HG03025 (cell line): ENCODE results near the gene NBL1.

Experiments
- ATAC-seq: cut with Tn5 transposase; IDR thresholded peaks from one replicate; pipeline ENCODE4 v1.9.1; 2021; ENCODE audit warnings: mild to moderate bottlenecking, moderate library complexity; ENCODE audit not compliant: unreplicated experiment, low FRiP score

NBL1 gene, protein sequence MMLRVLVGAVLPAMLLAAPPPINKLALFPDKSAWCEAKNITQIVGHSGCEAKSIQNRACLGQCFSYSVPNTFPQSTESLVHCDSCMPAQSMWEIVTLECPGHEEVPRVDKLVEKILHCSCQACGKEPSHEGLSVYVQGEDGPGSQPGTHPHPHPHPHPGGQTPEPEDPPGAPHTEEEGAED

DNA sequence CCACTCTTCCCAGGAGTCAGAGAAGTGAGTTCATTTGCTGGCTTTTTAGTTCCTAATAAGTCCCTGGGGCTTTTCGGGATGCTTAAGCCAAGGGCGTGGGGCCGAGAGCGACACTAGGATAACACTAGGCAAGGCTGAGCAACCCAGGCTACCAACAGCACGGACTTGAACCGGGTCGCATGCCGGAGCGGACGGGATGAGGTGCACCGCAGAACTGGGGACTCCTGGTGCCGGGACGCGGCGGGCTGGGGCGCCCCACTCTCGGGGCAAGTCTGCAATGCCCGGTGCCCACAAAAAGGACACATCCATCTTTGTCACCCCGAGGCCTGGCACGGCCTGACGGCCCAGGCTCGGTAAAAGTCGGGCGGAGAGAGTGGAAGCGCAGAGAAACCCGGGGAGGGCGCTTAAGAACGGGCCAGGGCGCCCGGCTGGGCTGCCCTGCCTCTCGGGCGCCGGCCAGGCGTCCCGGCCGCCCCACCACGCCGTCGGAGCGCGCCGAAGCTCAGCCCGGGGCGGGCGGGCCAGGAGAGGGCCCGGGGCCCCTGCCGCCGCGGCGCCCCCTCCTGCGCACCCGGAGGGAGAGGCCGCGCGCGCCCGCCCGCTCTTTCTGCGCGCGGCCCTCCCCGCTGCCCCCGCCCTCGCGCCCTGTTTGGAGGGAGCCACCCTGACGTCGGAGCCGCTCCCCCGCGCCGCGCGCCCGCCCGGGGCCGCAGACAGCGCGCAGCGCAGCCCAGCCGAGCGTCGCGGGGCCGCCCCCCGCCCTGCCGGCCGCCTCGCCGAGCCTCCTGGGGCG lies at the start of gene NBL1:
NBL1 (plus strand) TSS at position 710 of the 793 bp plus-strand sequence. CDS start 10,720 bp downstream, outside the sequence.
- no peak for ATAC-seq

DNA sequence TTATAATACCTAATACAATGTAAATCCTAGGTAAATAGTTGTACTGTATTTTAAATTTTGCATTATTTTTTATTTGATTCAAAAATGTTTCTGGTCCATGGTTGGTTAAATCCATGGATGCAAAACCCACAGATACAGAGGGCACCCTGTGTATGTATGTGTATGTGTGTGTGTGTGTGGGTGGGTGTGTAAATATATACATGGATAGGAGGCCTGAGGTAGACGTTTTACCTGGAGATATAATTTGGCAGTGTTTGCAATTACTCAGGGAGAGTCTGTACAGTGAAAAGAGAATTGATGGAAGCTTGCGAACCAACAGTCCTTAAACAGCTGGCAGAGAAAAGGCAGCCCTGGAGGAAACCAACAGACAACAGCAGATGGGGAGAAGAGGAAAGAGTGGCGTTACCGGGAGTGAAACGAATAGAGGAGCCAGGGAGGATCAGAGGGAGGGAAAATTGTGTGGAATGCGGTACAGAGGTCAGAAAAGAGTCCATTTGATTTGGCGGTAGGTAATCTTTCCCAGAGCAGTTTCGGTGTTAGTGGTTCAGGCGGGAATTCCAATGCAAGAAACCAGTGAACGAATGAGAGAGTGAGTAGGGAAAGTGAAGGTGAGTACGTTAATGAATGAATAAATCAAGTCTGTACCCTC lies 47.9 kb upstream of the NBL1 start:
- no peak for ATAC-seq

DNA sequence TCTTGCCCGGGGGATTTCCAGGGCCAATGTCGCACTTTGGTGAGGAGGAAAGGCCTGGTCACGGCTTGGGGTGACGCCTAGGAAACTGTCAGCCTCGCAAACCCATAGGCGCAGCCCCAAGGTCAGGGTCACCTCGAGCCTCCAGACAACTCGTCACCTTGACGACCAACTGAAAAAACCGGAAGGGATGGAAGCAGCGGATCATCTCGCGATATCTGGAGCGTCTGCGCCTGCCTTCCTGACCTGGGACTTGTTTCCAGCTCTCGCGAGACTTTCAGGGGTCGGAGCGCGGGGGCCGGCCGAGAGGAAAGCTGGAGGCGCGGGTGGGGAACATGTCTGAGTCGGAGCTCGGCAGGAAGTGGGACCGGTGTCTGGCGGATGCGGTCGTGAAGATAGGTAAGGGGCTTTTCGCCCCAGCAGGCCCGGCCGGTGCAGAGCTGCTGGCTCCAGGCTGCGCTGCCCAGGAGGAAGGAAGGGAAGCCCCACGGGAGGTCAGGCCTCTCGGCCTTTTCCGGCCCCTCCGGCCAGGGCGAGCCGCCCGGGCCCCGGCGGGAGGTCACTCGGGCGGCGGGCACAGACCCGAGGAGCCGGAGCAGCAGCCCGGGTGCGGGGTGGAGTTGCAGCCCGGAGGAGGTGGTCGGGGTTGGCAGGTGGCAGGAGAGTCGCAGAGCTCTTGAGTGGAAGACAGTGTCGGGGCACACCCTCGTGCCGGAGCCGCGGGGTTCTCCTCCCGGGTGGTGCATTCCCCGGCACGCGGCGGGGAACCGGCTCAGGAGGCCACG lies 47.2 kb upstream of the NBL1 start:
- peak; percentile 65 for ATAC-seq

DNA sequence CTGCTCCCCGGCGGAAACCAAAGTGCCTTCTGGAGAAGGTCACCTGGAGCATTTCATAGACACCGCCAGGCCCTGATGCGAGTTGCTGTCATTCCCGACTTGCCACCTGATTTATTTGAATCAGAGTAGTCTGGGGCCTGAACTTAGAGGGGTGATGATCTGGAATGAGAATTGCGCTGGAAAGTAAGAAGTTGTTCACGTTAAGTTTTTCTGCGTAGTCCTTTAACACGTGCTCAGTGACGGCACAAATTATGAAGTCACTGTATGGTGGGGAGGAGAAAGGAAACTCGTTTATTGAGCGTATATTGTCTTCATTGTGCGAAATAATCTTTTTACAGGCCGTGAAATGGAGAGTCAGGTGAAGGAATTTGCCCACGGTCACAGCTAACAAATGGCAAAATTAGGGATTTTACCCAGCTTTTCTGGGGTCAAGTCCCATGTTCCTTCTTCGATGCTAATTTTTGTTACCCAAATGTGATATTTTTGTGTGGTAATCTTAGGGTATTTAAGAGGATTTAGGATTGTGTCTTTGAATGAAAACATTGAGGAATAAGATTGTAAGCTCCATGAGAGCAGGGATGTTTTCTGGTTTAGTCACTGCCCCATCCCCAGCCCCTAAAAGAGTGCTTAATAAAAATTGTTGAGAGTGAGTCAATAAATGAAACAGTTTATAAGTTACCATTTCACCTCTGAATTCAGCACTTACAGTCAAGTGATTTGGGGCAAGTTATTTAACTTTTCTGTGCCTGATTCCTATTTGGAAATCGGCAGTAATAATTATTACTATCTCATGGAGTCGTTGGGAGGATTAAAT lies 46.4 kb upstream of the NBL1 start:
- no peak for ATAC-seq

DNA sequence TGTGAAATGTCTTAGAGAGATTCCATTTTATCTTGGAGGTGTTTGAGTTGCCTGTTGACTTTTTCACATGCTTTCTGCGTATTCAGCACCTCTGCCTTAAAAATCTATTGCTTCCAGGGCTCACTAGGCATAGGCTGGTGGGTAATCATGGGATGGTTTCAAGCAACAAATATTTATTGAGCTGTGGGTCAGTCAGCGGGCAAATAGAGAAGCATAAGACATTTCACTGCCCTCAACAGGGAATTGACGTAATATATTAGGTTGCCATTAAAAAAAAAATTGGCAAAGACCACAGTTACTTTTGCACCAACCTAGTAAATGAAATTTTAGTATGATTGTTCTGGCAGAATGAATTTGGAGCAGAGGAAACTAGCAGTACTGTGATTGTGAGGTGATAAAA lies 44.3 kb upstream of the NBL1 start:
- no peak for ATAC-seq

DNA sequence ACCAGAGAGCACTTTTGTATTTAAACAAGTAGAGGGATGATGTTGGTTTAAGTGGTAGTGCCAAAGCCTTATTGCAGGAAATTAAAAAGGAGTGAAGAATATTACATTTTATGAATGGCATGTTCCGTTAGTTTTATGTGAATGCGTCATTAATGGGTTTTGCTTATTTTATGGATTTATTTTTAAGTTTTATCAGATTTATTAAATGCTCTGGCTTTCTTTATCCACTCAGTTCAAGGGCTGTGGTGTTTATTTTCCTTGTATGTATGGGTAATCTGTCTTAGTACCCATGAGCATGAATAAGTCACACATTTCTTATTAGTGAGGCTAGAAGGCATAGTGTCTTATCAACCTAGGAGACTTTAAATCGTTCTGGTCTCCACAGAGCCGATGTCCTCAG lies 41.6 kb upstream of the NBL1 start:
- no peak for ATAC-seq

DNA sequence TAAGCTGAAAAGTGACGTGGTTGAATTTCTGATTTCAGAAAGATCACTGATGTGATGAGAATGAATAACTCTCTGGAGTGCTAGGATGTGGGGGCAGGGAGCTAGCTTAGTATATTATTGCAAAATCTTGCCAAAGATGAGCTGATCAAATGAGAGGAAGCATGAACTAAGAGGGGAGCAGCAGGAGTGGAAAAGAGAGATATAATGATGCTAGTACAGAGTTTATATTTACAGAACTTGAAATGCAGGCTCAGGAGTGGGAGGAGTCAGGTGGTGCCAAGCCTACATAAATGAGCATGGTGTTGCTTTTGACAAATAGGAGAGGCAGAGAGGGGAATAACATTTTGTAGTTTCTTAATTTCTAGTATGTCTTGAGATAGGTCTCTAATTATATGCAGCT lies 38.1 kb upstream of the NBL1 start:
- no peak for ATAC-seq

DNA sequence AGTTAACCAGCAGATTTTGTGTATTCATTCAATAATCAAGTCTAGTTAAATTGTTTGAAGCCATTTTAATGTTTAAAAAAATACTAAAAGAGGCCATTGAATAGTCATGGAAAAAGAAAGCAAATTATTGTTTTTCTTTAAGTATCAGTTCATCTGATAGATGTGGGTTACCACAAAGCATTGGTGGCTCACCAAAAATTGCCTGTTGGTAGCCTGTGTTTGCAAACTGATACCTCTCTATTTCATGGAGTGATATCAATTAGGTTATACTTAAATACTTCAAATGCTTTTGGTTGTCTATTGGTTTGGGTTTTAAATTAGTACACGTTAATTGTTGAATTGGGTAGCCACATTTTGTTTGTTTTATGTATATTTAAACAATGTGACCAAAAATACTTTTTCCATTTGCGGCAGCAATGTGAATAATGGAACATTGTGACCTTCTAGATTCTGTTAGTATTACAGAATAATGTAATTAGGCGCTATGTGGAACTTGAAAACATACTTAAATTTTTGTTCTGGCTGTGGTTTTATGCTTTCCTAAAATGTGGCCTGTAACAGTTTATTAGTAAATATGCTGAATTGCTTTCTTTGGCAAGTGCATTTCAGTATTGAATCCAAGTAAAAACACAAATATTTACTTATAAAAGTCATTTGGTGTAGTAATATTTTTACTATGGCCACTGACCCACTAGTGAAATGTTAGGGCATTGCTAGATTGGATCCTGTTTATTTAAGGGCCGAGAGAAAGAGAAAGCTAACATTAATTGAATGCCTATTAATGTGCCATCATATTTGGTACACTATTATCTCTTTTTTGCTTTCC lies 37.1 kb upstream of the NBL1 start:
- ATAC-seq: no peak

DNA sequence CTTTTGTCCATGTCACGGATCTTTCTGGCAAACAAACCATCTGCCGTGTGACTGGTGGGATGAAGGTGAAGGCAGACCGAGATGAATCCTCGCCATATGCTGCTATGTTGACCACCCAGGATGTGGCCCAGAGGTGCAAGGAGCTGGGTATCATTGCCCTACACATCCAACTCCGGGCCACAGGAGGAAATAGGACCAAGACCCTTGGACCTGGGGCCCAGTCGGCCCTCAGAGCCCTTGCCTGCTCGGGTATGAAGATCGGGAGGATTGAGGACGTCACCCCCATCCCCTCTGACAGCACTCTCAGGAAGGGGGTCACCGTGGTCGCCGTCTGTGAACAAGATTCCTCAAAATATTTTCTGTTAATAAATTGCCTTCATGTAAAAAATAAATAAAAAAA lies 35.9 kb upstream of the NBL1 start:
- no peak for ATAC-seq

DNA sequence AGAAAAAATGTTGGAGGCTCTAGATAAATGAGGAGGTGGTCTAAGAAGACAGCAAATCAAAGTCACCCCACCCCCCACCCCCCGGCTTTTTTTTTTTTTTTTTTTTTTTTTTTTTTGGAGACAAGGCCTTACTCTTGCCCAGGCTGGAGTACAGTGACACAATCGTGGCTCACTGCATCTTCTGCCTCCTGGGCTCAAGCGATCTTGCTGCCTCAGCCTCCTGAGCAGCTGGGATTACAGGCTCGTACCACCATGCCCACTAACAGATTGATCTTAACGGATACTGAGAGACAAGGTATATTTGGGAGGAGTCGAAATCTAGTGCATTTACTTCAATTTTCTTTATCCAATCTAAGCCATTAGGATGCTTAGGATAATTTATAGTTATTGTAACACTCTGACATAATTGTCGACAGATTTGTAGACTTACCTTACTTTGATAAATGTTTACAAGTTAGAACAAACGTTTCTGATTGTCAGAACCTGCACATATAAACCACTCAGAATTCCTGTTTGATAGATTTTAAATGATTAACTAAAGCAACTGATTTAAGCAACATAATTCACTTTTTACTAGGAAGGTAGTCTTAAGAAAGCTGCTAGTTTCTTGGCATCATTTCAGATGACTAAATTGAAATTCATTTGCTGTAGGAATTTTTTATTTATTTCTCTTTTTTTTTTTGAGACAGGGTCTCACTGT lies 33.7 kb upstream of the NBL1 start:
- no peak for ATAC-seq

DNA sequence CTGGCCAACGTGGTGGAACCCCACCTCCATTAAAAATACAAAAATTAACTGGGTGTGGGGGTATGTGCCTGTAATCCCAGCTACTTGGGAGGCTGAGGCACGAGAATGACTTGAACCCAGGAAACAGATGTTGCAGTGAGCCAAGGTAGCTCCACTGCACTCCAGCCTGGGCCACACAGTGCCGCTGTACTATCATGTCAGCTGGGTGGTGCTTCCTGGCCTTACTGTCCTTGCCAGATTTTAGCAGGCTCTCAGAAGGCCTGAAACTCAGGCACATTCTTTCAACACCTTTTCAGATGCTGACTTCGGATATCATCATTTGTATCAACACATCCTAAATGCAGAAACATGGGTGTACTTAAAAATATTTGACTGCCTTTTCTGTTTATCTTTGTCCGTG lies 31.6 kb upstream of the NBL1 start:
- no peak for ATAC-seq

DNA sequence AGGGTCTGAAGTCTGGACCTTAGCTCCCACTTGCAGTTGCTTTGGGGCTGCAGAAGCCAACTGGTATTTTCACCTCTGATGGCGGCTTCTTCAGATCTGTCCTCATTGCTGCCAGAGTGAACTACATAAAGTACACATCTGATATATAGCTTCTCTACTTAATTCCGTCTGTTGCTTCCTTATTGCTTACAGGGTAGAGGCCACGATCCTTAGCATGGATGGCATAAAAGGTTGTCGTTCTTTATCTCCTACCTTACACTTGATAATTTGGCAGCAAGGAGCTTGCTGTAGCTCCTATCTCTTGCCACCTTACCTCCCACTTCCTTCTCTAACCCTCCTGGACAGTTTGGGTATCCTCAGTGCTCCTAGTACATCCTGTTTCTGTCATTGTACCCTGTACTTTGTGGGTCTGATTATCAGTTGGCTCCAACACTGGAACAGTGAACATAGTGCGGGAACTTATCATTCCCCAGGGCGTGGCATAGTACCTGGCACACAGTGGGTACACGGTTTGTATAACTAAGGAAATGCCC lies 30.9 kb upstream of the NBL1 start:
- ATAC-seq: no peak

DNA sequence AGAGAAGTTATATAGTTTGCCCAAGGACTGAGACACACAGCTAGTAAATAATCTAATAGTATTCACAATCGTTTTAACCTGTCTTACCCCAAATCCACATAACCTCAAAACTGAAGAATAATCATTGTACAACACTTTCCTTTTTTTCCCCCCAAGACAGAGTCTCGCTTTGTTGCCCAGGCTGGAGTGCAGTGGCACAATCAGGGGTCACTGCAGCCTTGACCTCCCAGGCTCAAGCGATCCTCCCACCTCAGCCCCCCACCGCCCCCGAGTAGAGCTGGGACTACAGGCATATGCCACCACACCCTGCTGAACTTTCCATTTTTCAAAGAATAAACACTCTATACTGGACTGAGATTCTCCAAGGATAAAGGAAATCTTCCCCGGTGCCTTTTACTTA lies 28.7 kb upstream of the NBL1 start:
- no peak for ATAC-seq

DNA sequence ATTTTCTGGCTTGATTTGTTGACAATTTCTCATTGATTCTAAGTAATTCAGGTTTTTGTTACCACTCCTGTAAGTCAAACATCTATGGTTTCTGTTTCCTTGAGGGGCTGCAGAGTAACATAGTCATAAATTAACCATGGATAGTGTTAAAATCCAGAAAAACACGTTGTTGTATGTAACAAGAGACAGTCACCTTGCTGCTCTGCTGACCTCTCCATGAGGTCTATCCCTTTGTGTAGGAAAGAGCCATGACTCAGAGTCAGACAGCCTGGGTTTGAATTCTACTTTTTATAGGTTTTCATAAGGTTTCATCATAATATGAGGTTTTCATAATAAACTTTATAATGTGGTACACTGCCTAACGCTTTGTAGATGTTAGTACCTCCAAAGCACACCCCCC lies 27.6 kb upstream of the NBL1 start:
- ATAC-seq: no peak

DNA sequence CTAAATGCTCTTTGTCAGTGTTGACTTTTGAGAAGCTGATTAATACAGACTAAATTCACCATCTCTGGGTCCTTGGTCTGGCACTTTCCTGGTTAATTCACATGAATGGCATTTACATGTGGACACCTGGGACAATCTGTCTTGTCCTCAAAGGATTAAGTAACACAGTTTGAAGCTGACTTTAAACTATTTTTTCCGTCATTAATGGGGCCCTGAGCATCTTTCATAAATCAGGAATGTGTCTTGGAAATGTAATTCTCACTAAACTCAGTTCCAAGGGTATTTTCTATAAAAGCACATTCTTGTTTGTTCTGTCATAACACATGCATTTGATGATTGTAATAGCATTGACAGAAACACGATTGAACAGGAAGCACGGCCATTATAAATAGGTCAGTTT lies 26.7 kb upstream of the NBL1 start:
- ATAC-seq: no peak

DNA sequence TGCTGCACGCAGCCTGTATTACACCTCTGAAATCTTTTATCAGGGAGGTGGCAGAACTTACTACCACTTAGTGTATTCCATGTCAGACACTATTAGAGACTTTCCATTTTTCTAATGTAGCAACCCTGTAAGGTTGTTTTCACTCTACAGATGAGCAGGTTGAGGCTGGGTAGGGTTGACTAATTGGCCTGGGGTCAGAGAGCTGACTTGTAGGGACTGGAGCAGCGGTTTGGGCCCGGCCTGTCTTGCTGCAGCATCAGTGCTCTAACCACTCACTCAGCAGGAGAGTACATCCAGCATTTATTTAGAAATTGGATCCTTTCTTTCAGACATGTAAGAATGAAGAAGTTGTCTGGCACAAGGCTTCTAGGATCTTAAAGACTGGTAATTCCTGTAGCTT lies 25.7 kb upstream of the NBL1 start:
- no peak for ATAC-seq

DNA sequence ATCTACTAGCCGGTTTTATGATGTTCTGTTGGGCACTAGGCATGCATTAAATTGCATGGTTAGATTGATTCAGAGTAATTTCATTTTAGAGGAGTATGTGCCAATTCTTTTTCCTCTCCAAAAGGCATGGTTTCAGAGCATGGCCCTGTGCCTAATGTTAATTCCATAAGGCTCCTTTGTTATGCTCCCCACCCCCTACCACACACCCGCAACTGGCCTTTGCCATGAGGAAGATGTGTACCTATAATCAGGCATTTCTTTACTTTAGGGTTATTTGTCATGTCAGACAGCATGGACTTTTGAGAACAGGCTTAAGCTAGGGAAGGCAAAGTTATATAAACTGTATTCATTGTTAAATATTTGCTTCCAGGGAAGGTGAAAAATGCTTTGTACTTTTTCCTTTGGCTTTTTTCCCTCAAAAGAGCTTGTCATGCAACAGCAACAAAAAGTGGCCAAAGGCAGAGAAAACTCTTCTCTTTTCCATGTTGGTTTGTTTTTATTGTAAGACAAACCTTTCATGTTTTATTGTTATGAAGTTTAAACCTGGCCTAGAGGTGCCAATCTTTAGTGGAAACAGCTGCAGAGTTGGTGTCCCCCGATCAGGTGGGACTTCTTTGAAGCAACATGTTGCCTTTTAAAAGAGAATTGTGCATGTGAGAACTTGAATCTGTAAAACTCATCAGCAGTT lies 24.3 kb upstream of the NBL1 start:
- ATAC-seq: no peak

DNA sequence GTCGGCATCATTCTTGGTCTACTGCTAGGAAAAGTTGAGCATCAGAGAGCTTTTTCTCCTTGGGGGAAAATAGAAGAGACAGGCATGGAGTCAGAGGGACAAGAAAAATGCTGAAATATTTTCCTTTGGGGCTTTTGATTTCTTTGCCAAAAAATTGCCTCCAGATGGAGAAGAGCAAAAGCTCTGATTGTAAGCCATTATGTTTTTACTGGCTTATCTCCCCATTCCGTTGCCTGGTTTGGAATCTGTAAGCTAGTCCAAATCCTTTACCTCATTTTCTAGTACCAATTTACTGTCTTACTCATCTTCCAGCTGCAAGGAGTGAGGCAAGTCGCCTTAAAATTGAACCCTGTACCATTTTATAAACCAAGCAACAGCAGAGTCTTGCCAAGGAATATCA lies 23.3 kb upstream of the NBL1 start:
- ATAC-seq: no peak
